ENCODE data around the gene KCNK18. TPM values are rescaled to one million over a fixed set of nuclear protein-coding genes. Genes with fewer than 3 reads are reported as not detected.
A peak's percentile ranks its signal among the peaks of the same experiment; 100 is the strongest.

The KCNK18 gene
- total RNA-seq, 1 experiment from 2014 or later = not detected

DNA sequence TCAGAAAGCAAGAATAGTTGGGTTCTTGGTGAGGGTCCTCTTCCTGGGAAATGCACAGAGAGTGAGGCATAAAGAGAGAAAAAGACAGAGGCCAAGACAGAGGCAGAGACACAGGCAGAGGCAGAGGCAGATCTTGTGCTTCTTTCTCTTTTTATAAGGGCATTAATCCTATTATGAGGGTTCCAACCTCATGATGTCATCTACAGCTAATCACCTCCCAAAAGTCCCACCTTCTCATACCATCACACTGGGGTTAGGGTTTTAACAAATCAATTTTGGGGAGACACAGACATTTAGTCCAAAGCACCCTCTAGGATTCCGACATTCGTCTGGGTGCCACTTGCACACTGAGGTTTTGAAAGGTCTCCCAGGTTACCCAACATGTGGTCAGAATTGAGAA, 17.8 kb downstream of the KCNK18 start:
- no TSS peak for BruUV-seq (replicated peaks)
- Mint-ChIP-seq H3K9me3 (ENCODE audit: unreplicated experiment) (peaks cover 8% of the 10 kb centered on the region), H3K4me1 (ENCODE audit: insufficient read depth, unreplicated experiment) (no peaks in the 10 kb centered on the region), H3K36me3 (ENCODE audit: insufficient read depth, unreplicated experiment) (no peaks in the 10 kb centered on the region), H3K27ac (ENCODE audit: low read depth, unreplicated experiment) (no peak overlapping the region), H3K27me3 (ENCODE audit: insufficient read depth, unreplicated experiment) (peaks cover 50% of the 10 kb centered on the region), H3K4me3 (ENCODE audit: unreplicated experiment) (no peak overlapping the region)
- CTCF ChIA-PET = interaction anchor here (0.6 to 7.2 kb wide), 9 partner anchors 11 to 422 kb away, joined by 3 to 170 read pairs (median 4); no protein-coding TSS in a partner anchor
- no peak for DNase-seq (ENCODE audit: unreplicated experiment)
- intact Hi-C loops (cut with micrococcal nuclease) = loop anchor here (5.0 to 10.0 kb wide), 2 partner anchors 260 to 1027 kb away; no protein-coding TSS in a partner anchor
- POLR2A ChIA-PET = no interaction called here
- TF ChIP-seq, protein P1, sequence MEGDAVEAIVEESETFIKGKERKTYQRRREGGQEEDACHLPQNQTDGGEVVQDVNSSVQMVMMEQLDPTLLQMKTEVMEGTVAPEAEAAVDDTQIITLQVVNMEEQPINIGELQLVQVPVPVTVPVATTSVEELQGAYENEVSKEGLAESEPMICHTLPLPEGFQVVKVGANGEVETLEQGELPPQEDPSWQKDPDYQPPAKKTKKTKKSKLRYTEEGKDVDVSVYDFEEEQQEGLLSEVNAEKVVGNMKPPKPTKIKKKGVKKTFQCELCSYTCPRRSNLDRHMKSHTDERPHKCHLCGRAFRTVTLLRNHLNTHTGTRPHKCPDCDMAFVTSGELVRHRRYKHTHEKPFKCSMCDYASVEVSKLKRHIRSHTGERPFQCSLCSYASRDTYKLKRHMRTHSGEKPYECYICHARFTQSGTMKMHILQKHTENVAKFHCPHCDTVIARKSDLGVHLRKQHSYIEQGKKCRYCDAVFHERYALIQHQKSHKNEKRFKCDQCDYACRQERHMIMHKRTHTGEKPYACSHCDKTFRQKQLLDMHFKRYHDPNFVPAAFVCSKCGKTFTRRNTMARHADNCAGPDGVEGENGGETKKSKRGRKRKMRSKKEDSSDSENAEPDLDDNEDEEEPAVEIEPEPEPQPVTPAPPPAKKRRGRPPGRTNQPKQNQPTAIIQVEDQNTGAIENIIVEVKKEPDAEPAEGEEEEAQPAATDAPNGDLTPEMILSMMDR (IDR thresholded peaks at IDR 0.05; ENCODE audit: unreplicated experiment) = no peak

DNA sequence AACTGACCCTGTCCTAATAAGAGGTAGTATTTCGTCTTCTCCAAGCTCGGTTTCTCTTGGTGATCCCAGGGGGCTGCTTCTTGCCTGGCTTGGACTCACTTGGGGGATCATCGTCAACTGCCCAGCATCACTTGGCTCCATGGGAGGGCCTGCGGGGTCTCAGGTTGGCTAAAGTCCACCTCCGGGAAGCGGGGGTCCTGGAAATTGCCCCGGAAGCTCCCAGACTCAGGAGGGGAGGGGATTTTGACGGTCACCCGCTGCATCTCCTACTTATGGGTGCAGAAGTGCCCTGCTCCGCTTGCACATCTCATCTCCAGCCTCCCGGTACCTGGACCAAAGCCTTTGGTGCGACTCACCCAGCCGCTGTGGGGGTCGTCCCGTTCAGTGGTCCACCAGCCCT, 18.7 kb downstream of the KCNK18 start:
- BruUV-seq (replicated peaks) = no TSS peak
- intact Hi-C loops (cut with micrococcal nuclease) = loop anchor here (1.0 to 10.0 kb wide), 3 partner anchors 104 to 1026 kb away; no protein-coding TSS in a partner anchor
- H3K27me3 Mint-ChIP-seq (ENCODE audit: insufficient read depth, unreplicated experiment) = peaks cover 40% of the 10 kb centered on the region
- POLR2A ChIA-PET = interaction anchor here (0.8 to 4.1 kb wide), 4 partner anchors 41 to 154 kb away, joined by 3 to 53 read pairs (median 3); no protein-coding TSS in a partner anchor
- peaks cover 6% of the 10 kb centered on the region for H3K36me3 Mint-ChIP-seq (ENCODE audit: insufficient read depth, unreplicated experiment)
- DNase-seq (ENCODE audit: unreplicated experiment) = no peak
- H3K4me3 Mint-ChIP-seq (ENCODE audit: unreplicated experiment) = peak overlapping the region; percentile 78
- peaks cover 8% of the 10 kb centered on the region for H3K9me3 Mint-ChIP-seq (ENCODE audit: unreplicated experiment)
- no peak overlapping the region for H3K27ac Mint-ChIP-seq (ENCODE audit: low read depth, unreplicated experiment)
- H3K4me1 Mint-ChIP-seq (ENCODE audit: insufficient read depth, unreplicated experiment) = no peaks in the 10 kb centered on the region
- CTCF ChIA-PET = interaction anchor here (0.6 to 7.2 kb wide), 52 partner anchors 8 to 1588 kb away, joined by 3 to 170 read pairs (median 6); no protein-coding TSS in a partner anchor
- TF ChIP-seq, protein P1 (IDR thresholded peaks at IDR 0.05; ENCODE audit: unreplicated experiment) = no peak

DNA sequence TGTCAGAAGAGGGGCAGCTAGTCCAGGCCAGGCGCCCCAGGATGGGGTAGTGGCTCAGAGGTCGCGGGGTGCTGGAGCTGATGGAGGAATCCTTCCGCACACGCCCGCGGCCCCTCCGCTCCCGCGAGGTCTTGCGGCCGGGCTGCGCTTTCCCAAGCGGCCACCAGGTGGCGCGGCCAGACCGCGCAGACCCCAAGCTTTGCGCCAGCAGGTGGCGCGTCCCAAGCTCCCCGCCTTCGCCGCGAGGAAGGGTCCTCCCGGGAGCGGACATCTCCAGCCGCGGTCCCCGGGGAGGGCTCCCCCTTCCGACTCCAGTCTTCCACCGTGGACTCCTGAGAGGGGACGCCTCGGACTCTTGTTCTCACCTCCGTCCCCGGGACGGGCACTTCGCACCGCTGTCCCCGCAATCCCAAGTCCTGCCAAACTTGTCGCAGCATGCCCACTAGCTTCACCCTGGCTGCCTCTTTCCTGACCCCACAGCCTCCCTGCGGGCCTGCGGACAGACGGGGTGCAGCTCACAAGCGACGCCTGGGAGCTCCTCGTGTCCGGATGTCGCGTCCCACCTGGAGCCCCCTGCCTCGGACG, 19.4 kb downstream of the KCNK18 start:
- Mint-ChIP-seq H3K27ac (ENCODE audit: low read depth, unreplicated experiment) (no peak overlapping the region), H3K27me3 (ENCODE audit: insufficient read depth, unreplicated experiment) (peaks cover 34% of the 10 kb centered on the region), H3K4me1 (ENCODE audit: insufficient read depth, unreplicated experiment) (no peaks in the 10 kb centered on the region), H3K4me3 (ENCODE audit: unreplicated experiment) (peak overlapping the region; percentile 78), H3K36me3 (ENCODE audit: insufficient read depth, unreplicated experiment) (peaks cover 6% of the 10 kb centered on the region), H3K9me3 (ENCODE audit: unreplicated experiment) (peaks cover 5% of the 10 kb centered on the region)
- intact Hi-C loops (cut with micrococcal nuclease) = loop anchor here (1.0 to 10.0 kb wide), 3 partner anchors 104 to 1026 kb away; no protein-coding TSS in a partner anchor
- TF ChIP-seq, protein P1 (IDR thresholded peaks at IDR 0.05; ENCODE audit: unreplicated experiment) = peak; percentile 100
- ChIA-PET POLR2A (interaction anchor here (0.8 to 4.1 kb wide), 7 partner anchors 11 to 158 kb away, joined by 3 to 53 read pairs (median 3); no protein-coding TSS in a partner anchor), CTCF (interaction anchor here (0.6 to 7.2 kb wide), 78 partner anchors 8 to 1742 kb away, joined by 3 to 170 read pairs (median 4); no protein-coding TSS in a partner anchor)
- no TSS peak for BruUV-seq (replicated peaks)
- DNase-seq (ENCODE audit: unreplicated experiment) = peak; percentile 62

DNA sequence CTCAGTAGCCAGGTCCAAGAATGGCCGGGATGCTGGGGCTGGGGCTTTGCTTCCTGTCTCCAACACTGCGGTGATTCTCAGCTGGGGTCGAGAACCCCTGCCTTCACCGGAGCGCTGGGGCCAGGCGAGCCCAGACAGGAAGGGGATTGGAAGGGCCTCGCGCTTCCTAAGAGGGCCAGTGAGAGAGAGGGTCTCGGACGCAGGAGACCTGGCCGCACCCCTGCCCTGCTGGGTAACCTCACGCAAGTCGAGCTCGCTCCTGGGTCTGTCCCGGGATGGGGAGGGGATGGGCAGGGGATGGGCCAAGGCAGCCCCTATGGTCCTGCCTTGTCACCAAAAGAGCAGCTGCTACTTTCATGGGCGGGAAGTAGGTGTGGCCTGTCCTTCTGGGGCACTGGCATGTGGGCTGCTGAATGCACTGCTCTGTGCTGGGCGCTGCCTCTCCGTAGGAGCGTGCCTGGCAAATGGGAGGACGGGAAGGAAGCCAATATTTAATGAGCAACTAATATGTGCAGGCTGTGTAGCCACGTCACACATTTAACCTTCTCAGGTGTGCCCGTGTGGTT, 20.0 kb downstream of the KCNK18 start:
- TF ChIP-seq, protein P1 (IDR thresholded peaks at IDR 0.05; ENCODE audit: unreplicated experiment) = no peak
- no peaks in the 10 kb centered on the region for H3K9me3 Mint-ChIP-seq (ENCODE audit: unreplicated experiment)
- H3K4me3 Mint-ChIP-seq (ENCODE audit: unreplicated experiment) = peak overlapping the region; percentile 78
- POLR2A ChIA-PET = interaction anchor here (0.6 to 4.1 kb wide), 6 partner anchors 10 to 220 kb away, joined by 3 to 53 read pairs (median 3); no protein-coding TSS in a partner anchor
- intact Hi-C loops (cut with micrococcal nuclease) = loop anchor here (5.0 to 10.0 kb wide), 2 partner anchors 258 to 1025 kb away; no protein-coding TSS in a partner anchor
- H3K4me1 Mint-ChIP-seq (ENCODE audit: insufficient read depth, unreplicated experiment) = no peaks in the 10 kb centered on the region
- no peak overlapping the region for H3K27ac Mint-ChIP-seq (ENCODE audit: low read depth, unreplicated experiment)
- H3K27me3 Mint-ChIP-seq (ENCODE audit: insufficient read depth, unreplicated experiment) = peaks cover 28% of the 10 kb centered on the region
- CTCF ChIA-PET = interaction anchor here (0.6 to 7.2 kb wide), 70 partner anchors 7 to 1742 kb away, joined by 3 to 170 read pairs (median 4); no protein-coding TSS in a partner anchor
- DNase-seq (ENCODE audit: unreplicated experiment) = peak; percentile 23
- peaks cover 6% of the 10 kb centered on the region for H3K36me3 Mint-ChIP-seq (ENCODE audit: insufficient read depth, unreplicated experiment)
- no TSS peak for BruUV-seq (replicated peaks)
